ENCODE measurements around the gene CDC5L. TPM values are rescaled to one million over a fixed set of nuclear protein-coding genes. Genes with fewer than 3 reads are reported as not detected.

Gene CDC5L
- total RNA-seq, 1 donor from 2014 or later = 28.7 TPM

DNA sequence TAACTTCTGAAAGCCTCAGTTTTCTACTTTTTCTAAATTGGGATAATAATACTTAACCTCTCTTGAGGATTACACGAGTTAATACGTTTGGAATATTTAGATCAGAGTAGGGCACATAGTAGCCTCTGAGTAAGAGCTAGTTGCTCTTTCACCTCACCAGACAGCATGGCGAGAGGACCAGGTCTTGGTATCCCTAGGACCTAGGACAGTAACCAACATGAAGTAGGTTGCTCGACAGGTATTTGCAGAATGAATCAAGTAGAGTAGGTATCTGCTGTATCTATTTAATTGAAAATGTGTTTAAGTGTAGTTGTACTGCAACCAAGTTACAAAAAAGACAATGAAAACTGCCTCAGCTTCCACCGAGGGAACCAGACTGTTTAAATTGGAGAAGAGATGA lies 1.4 kb downstream of the CDC5L start:
- DNase-seq (ENCODE audit: extremely low spot score, unreplicated experiment) = no peak
- TF ChIP-seq, protein P1, sequence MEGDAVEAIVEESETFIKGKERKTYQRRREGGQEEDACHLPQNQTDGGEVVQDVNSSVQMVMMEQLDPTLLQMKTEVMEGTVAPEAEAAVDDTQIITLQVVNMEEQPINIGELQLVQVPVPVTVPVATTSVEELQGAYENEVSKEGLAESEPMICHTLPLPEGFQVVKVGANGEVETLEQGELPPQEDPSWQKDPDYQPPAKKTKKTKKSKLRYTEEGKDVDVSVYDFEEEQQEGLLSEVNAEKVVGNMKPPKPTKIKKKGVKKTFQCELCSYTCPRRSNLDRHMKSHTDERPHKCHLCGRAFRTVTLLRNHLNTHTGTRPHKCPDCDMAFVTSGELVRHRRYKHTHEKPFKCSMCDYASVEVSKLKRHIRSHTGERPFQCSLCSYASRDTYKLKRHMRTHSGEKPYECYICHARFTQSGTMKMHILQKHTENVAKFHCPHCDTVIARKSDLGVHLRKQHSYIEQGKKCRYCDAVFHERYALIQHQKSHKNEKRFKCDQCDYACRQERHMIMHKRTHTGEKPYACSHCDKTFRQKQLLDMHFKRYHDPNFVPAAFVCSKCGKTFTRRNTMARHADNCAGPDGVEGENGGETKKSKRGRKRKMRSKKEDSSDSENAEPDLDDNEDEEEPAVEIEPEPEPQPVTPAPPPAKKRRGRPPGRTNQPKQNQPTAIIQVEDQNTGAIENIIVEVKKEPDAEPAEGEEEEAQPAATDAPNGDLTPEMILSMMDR (conservative IDR thresholded peaks at IDR 0.05) = no peak
- H3K4me1 Mint-ChIP-seq (ENCODE audit: unreplicated experiment) = peaks cover 22% of the 10 kb centered on the region
- no peaks in the 10 kb centered on the region for H3K9me3 Mint-ChIP-seq
- peak overlapping the region; percentile 99 for H3K27ac Mint-ChIP-seq
- peak overlapping the region; percentile 98 for H3K4me3 Mint-ChIP-seq
- H3K27me3 Mint-ChIP-seq = peaks cover 4% of the 10 kb centered on the region
- H3K36me3 Mint-ChIP-seq = peaks cover 12% of the 10 kb centered on the region

DNA sequence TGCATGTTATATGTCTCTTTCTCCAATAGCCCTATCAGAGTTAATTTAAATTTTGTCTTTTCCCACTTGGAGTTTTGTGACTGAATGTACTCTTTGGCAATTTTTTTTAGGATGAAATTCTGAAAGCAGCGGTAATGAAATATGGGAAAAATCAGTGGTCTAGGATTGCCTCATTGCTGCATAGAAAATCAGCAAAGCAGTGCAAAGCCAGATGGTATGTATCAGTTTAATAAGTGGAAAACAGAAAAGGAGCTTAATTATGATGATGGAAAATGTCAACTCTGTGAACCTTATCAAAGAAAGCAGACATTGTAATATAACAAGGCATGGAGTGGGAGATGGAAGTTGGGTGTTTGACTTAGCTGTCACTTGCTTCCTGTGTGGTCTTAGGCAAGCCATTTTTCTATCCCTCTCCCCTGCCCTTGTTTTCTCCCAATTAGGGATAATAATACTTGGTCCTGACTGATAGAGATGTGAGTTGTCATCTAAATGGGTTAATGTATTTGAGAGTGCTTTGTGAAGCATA lies 2.7 kb downstream of the CDC5L start:
- peak overlapping the region; percentile 98 for H3K4me3 Mint-ChIP-seq
- no peaks in the 10 kb centered on the region for H3K9me3 Mint-ChIP-seq
- peaks cover 22% of the 10 kb centered on the region for H3K4me1 Mint-ChIP-seq (ENCODE audit: unreplicated experiment)
- peak overlapping the region; percentile 32 for H3K27ac Mint-ChIP-seq
- DNase-seq (ENCODE audit: extremely low spot score, unreplicated experiment) = no peak
- peaks cover 4% of the 10 kb centered on the region for H3K27me3 Mint-ChIP-seq
- TF ChIP-seq, protein P1 (conservative IDR thresholded peaks at IDR 0.05) = no peak
- H3K36me3 Mint-ChIP-seq = peaks cover 21% of the 10 kb centered on the region

DNA sequence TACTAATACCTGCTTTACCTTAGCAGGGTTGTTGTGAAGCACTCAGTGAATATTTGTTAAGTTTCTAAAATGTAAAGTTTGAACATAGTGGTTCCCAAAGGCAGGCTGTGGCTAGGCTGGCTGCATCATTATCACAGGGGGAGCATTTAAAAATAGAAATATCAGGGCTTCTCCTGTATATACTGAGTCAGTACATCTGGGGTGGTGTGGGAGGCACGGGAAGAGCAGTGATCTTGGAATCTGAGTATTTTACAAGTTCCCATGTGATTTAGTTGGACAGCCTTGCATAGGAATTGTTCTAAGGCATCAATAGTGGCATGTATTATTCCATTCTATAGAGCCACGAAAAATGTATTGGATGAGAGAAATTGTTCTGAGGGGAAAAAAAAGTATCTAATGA lies 8.0 kb downstream of the CDC5L start:
- peaks cover 36% of the 10 kb centered on the region for H3K36me3 Mint-ChIP-seq

DNA sequence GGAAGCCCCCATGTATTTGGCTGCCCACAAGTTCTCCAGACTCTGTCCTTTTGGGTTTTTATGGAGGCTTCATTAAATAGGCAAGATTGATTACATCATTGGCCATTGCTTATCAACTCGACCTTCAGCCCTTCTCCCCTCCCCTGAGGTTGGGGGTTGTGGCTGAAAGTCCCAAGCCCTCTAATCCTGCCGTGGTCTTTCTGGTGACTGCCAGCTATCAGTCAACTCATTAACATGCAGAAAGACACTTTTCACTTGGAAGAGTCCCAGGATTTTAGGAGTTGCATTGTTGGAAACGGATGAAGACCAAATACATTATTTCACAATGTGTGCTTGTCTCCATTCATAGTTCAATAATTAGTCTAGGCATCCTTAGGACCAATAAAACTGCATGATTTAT lies 9.5 kb downstream of the CDC5L start:
- Mint-ChIP-seq H3K36me3 (peaks cover 41% of the 10 kb centered on the region), H3K4me1 (ENCODE audit: unreplicated experiment) (no peaks in the 10 kb centered on the region), H3K27me3 (no peaks in the 10 kb centered on the region), H3K4me3 (no peak overlapping the region), H3K27ac (no peak overlapping the region), H3K9me3 (no peaks in the 10 kb centered on the region)
- DNase-seq (ENCODE audit: extremely low spot score, unreplicated experiment) = no peak
- TF ChIP-seq, protein P1 (conservative IDR thresholded peaks at IDR 0.05) = no peak

More for the DNA sequence above, 8.0 kb downstream of the CDC5L start:
- no peaks in the 10 kb centered on the region for H3K9me3 Mint-ChIP-seq
- H3K27ac Mint-ChIP-seq = no peak overlapping the region
- no peaks in the 10 kb centered on the region for H3K4me1 Mint-ChIP-seq (ENCODE audit: unreplicated experiment)
- no peak overlapping the region for H3K4me3 Mint-ChIP-seq
- TF ChIP-seq, protein P1 (conservative IDR thresholded peaks at IDR 0.05) = no peak
- DNase-seq (ENCODE audit: extremely low spot score, unreplicated experiment) = no peak
- no peaks in the 10 kb centered on the region for H3K27me3 Mint-ChIP-seq

DNA sequence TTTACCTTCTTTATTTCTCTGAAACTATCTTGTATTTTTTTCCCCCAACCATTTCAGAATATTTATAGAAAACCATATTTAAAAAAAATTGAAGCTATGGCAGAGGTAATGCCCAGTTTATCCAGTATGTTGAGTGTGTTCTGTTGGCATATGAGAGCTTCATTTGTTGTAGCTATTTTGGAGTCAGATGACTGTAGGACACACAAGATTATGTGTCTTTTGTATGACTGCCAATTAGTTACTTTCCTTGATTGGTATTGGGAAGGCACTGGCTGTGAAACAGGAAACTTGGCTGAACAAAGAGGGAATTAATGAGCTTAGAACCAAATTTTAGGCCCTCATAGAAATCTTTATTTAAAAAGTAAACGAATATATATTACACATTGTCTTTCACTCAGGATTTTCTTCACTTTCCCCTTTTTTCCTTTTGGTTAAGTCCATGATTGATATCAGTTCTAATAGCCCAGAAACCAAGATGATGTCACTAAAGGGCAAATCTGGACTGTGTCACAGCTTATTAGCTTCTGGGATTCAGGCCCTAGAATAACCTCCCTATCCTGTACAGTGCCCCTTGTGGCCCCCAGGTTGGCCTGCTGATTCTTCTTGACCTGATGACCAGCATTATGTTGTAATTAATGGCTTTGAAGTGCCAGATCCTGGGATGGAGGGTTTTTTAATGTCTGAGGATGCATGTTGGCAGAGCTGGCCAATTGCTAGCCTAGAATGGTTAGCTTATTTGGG lies 10.1 kb downstream of the CDC5L start:
- H3K4me1 Mint-ChIP-seq (ENCODE audit: unreplicated experiment) = no peaks in the 10 kb centered on the region
- no peak overlapping the region for H3K27ac Mint-ChIP-seq
- H3K36me3 Mint-ChIP-seq = peaks cover 44% of the 10 kb centered on the region
- TF ChIP-seq, protein P1 (conservative IDR thresholded peaks at IDR 0.05) = no peak
- no peak overlapping the region for H3K4me3 Mint-ChIP-seq
- H3K9me3 Mint-ChIP-seq = no peaks in the 10 kb centered on the region
- DNase-seq (ENCODE audit: extremely low spot score, unreplicated experiment) = no peak
- H3K27me3 Mint-ChIP-seq = no peaks in the 10 kb centered on the region
